BLaER1 treated with 17β-estradiol and CSF1 and Interleukin-3, amounts not matched to agents 10 nM and 100 nM (cell line): ENCODE results near the gene CRYBB2.
"Not testable (repeated sequence)": the region's sequence is repeated elsewhere in the genome, so short reads cannot be mapped to it uniquely, and the experiment has no call there.

ENCODE experiments used
- H3K27ac ChIP-seq, 11 experiments: shearing (Covaris generic); formaldehyde crosslinking; 2 replicates each; pipeline ENCODE4 v1.8.1; 2022
- H3K27me3 ChIP-seq, 11 experiments: shearing (Covaris generic); formaldehyde crosslinking; 2 replicates each; pipeline ENCODE4 v1.8.1; 2022
- H3K36me3 ChIP-seq, 11 experiments: shearing (Covaris generic); formaldehyde crosslinking; 2 replicates each; pipeline ENCODE4 v1.8.1; 2022
- H3K4me1 ChIP-seq, 10 experiments: shearing (Covaris generic); formaldehyde crosslinking; 2 replicates each; pipeline ENCODE4 v1.8.1; 2022
- H3K4me2 ChIP-seq, 11 experiments: shearing (Covaris generic); formaldehyde crosslinking; 2 replicates each; pipeline ENCODE4 v1.8.1; 2022
- H3K4me3 ChIP-seq, 10 experiments: shearing (Covaris generic); formaldehyde crosslinking; 2 replicates each; pipeline ENCODE4 v1.8.1; 2022
- H3K9ac ChIP-seq, 11 experiments: shearing (Covaris generic); formaldehyde crosslinking; 2 replicates each; pipeline ENCODE4 v1.8.1; 2022
- H3K9me3 ChIP-seq, 11 experiments: shearing (Covaris generic); formaldehyde crosslinking; replicated peaks in 1 of 11; 2 replicates each; pipeline ENCODE4 v1.8.1; 2022
- H4K20me1 ChIP-seq, 11 experiments: shearing (Covaris generic); formaldehyde crosslinking; 2 replicates each; pipeline ENCODE4 v1.8.1; 2022
- Cebpa-rat ChIP-seq, 11 experiments: shearing (Covaris generic); IDR thresholded peaks; 2 replicates each; pipeline ENCODE4 v1.8.1; 2022

The CRYBB2 gene

GRCh38 chr22:25235547-25236290 lies 16.3 kb downstream of the CRYBB2 start:
- no peaks in the 10 kb centered on the region for H3K27me3 ChIP-seq
- no peaks in the 10 kb centered on the region for H3K36me3 ChIP-seq
- no peak for TF ChIP-seq Cebpa-rat (IDR thresholded peaks at IDR 0.05)
- no peak overlapping the region for H3K4me3 ChIP-seq
- peaks cover 0 to 11% (median 6%) of the 10 kb centered on the region in 10 experiments; a peak in 14 of 20 replicates for H3K4me1 ChIP-seq
- H4K20me1 ChIP-seq: no peaks in the 10 kb centered on the region
- no peak overlapping the region for H3K9ac ChIP-seq
- no peaks in the 10 kb centered on the region for H3K9me3 ChIP-seq
- H3K4me2 ChIP-seq: peak overlapping the region; percentile 18 to 69 (median 38); a peak in 18 of 22 replicates
- H3K27ac ChIP-seq: no peak overlapping the region

DNA sequence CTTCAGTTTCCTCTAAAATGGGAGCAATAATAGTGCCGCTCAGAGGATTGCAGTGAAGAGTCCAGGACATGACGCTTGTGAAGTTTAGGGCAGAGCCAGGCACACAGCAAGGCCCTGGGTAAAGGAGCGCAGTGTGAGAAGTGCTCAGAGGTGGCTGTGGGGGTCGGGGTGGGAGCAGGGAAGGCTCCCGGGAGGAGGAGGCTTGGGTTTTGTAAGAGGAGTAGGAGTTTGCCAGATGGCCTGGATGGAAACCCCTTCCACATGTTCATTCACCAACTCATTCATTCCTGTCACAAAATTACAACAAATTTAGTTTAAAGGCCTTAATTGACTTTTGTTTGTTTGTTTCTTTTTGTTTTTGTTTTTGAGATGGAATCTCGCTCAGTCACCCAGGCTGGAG lies 17.0 kb downstream of the CRYBB2 start:
- H3K36me3 ChIP-seq: no peaks in the 10 kb centered on the region
- no peaks in the 10 kb centered on the region for H3K27me3 ChIP-seq
- peaks cover 0 to 18% (median 13%) of the 10 kb centered on the region in 10 experiments; a peak in 14 of 20 replicates for H3K4me1 ChIP-seq
- H4K20me1 ChIP-seq: no peaks in the 10 kb centered on the region
- no peak overlapping the region for H3K4me3 ChIP-seq
- peak overlapping the region in 10 of 11 experiments; percentile 18 to 69 (median 40); a peak in 10 of 22 replicates for H3K4me2 ChIP-seq
- H3K27ac ChIP-seq: no peak overlapping the region
- no peak overlapping the region for H3K9ac ChIP-seq
- no peak for TF ChIP-seq Cebpa-rat (IDR thresholded peaks at IDR 0.05)
- H3K9me3 ChIP-seq: no peaks in the 10 kb centered on the region

DNA sequence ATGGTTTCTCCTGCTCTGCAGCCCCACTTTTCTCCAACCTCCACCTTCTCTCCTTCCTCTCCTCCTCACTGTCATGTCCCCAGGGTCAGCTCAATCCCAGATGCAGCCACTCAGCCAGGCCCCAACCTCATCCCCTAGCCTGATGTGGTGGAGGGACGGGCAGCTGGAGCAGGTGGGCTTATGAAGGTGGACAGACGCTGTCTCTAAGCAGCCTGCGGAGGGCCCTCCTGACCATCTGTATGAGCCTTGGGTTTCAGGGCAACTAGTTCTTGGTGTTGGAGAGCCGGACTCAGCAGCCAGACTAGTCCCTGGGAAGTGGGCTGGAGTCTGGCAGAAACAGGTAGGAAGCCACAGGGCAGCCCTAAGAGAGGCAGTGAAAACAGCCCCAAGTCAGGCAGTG lies 18.1 kb downstream of the CRYBB2 start:
- no peaks in the 10 kb centered on the region for H4K20me1 ChIP-seq
- TF ChIP-seq Cebpa-rat (IDR thresholded peaks at IDR 0.05): no peak
- H3K27me3 ChIP-seq: no peaks in the 10 kb centered on the region
- no peak overlapping the region for H3K9ac ChIP-seq
- H3K9me3 ChIP-seq: no peaks in the 10 kb centered on the region
- H3K4me3 ChIP-seq: no peak overlapping the region
- no peak overlapping the region for H3K4me2 ChIP-seq
- H3K36me3 ChIP-seq: no peaks in the 10 kb centered on the region
- H3K27ac ChIP-seq: no peak overlapping the region
- peaks cover 0 to 24% (median 16%) of the 10 kb centered on the region in 10 experiments; a peak in 14 of 20 replicates for H3K4me1 ChIP-seq

- H3K9ac ChIP-seq, H4K20me1 ChIP-seq, H3K4me3 ChIP-seq, H3K36me3 ChIP-seq, H3K27ac ChIP-seq, H3K9me3 ChIP-seq, H3K27me3 ChIP-seq, H3K4me2 ChIP-seq: not testable (repeated sequence)
- H3K4me1 ChIP-seq: peaks cover 0 to 24% (median 16%) of the 10 kb centered on the region in 10 experiments; a peak in 14 of 20 replicates
Observed at GRCh38 chr22:25238058-25238457, 18.6 kb downstream of the CRYBB2 start.

DNA sequence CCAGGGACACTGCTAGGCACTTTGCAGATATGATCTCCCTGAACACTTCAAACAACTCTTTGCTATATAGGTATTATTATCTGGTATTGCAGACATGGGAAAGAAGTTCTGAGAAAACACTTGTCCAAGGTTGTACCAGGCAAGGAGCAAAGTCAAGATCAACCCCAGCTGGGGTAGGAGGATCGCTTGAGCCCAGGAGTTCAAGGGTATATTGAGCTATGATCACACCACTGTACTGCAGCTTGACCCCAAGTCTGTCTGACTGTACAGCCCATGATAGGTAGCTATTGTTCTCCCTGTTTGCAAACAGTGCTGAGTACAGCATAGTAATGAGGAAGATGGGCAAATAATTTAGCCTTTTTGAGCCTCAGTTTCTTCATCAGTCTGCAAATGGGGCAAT lies 35.7 kb downstream of the CRYBB2 start:
- not testable (repeated sequence) for H3K27me3 ChIP-seq, H3K4me3 ChIP-seq, H3K27ac ChIP-seq, H3K9ac ChIP-seq, H4K20me1 ChIP-seq, H3K36me3 ChIP-seq, H3K4me2 ChIP-seq, H3K4me1 ChIP-seq, H3K9me3 ChIP-seq

GRCh38 chr22:25267567-25267966 lies 48.1 kb downstream of the CRYBB2 start:
- H3K36me3 ChIP-seq, H3K27me3 ChIP-seq, H3K4me3 ChIP-seq, H4K20me1 ChIP-seq, H3K9ac ChIP-seq, H3K27ac ChIP-seq: not testable (repeated sequence)
- peak overlapping the region in 1 of 11 experiments; percentile 39; a peak in 2 of 22 replicates for H3K4me2 ChIP-seq
- H3K9me3 ChIP-seq: peaks cover 5 to 15% (median 10%) of the 10 kb centered on the region in 11 experiments; a peak in 15 of 22 replicates
- peaks cover 0 to 12% (median 0%) of the 10 kb centered on the region in 10 experiments; a peak in 3 of 20 replicates for H3K4me1 ChIP-seq

GRCh38 chr22:25268902-25269301 lies 49.5 kb downstream of the CRYBB2 start:
- not testable (repeated sequence) for H3K27me3 ChIP-seq, H3K27ac ChIP-seq, H3K36me3 ChIP-seq, H3K4me3 ChIP-seq, H3K9ac ChIP-seq, H4K20me1 ChIP-seq, H3K4me2 ChIP-seq
- Histone ChIP-seq H3K9me3 (peaks cover 5 to 15% (median 10%) of the 10 kb centered on the region in 11 experiments; a peak in 15 of 22 replicates), H3K4me1 (peaks cover 0 to 12% (median 0%) of the 10 kb centered on the region in 10 experiments; a peak in 3 of 20 replicates)

DNA sequence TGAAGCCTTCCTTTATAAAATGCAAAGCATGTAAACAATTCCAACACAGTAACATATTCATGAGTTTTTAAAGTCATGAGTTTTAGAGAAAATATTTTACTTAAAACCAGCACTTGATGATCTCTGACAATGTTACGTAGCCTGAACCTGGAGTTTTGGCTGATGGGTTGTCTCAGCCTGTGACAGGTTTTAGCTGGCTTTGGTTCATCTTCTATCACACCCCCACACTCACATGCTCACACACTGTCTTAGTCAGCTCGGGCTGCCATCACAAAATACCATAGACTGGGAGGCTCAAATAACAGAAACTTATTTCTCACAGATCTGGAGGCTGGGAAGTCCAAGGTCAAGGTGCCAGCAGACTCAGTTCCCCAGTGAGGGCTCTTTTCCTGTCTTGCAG lies 50.6 kb downstream of the CRYBB2 start:
- H3K36me3 ChIP-seq, H3K27ac ChIP-seq, H3K4me2 ChIP-seq, H3K27me3 ChIP-seq, H3K4me3 ChIP-seq, H4K20me1 ChIP-seq, H3K9ac ChIP-seq: not testable (repeated sequence)
- peaks cover 0 to 12% (median 0%) of the 10 kb centered on the region in 10 experiments; a peak in 3 of 20 replicates for H3K4me1 ChIP-seq
- peaks cover 5 to 15% (median 10%) of the 10 kb centered on the region in 11 experiments; a peak in 15 of 22 replicates for H3K9me3 ChIP-seq

DNA sequence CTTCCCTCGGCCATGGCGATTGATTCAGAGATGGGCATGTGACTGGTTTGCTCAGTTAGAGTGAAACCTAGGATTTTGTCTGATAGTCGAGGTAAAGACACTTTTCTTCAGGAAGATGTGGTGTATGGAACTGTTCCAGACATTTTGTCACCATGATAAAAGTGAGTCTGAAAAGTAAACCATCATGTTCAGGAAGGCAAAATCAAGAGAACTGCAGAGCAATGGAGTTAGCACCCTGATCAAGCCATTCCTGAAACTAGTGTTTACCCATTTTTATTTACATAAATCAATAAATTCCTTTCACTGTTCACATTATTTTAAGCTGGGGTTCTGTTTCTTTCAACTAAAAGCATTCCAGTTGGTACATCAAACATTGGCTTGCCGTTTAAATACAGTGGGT lies 53.8 kb downstream of the CRYBB2 start:
- H3K27ac ChIP-seq, H3K4me2 ChIP-seq, H3K4me3 ChIP-seq, H4K20me1 ChIP-seq, H3K27me3 ChIP-seq, H3K4me1 ChIP-seq, H3K36me3 ChIP-seq, H3K9ac ChIP-seq: not testable (repeated sequence)
- peaks cover 5 to 15% (median 9%) of the 10 kb centered on the region in 11 experiments; a peak in 15 of 22 replicates for H3K9me3 ChIP-seq

GRCh38 chr22:25273928-25274327 lies 54.5 kb downstream of the CRYBB2 start:
- not testable (repeated sequence) for H3K27me3 ChIP-seq, H3K36me3 ChIP-seq

GRCh38 chr22:25280118-25280517 lies 60.7 kb downstream of the CRYBB2 start:
- H3K4me3 ChIP-seq, H3K36me3 ChIP-seq, H3K27me3 ChIP-seq, H3K27ac ChIP-seq, H4K20me1 ChIP-seq, H3K9ac ChIP-seq: not testable (repeated sequence)
- peaks cover 0 to 34% (median 23%) of the 10 kb centered on the region in 10 experiments; a peak in 15 of 20 replicates for H3K4me1 ChIP-seq
- H3K4me2 ChIP-seq: peak overlapping the region in 8 of 11 experiments; percentile 53 to 75 (median 64); a peak in 17 of 22 replicates
- H3K9me3 ChIP-seq: peaks cover 0 to 12% (median 10%) of the 10 kb centered on the region in 11 experiments; a peak in 15 of 22 replicates

More at GRCh38 chr22:25273928-25274327, 54.5 kb downstream of the CRYBB2 start:
- not testable (repeated sequence) for H3K4me3 ChIP-seq, H4K20me1 ChIP-seq, H3K9ac ChIP-seq, H3K27ac ChIP-seq, H3K9me3 ChIP-seq, H3K4me1 ChIP-seq, H3K4me2 ChIP-seq
